GM23338 (cell line): ENCODE results near the gene S100A8. TPM values are rescaled to one million over a fixed set of nuclear protein-coding genes. Genes with fewer than 3 reads are reported as not detected.

ENCODE experiments used
- ATAC-seq: fragments of 200-7000 bp; cut with Tn5 transposase; 3 replicates; pipeline ENCODE4 v1.9.1; 2020
- DNase-seq: peaks from one replicate; pipeline ENCODE4 v3.0.0-alpha.2; 2015; ENCODE audit warnings: low spot score
- H2AFZ ChIP-seq: fragments of 200-600 bp; sonication (generic); 2 replicates; pipeline ENCODE4 v1.8.0; 2016; ENCODE audit warnings: antibody characterized with exemption, mild to moderate bottlenecking, moderate library complexity
- H3F3A ChIP-seq: fragments of 200-600 bp; sonication (generic); replicated peaks from 2 replicates; pipeline ENCODE4 v1.8.0; 2017; ENCODE audit warnings: antibody characterized with exemption, mixed run types, low read depth
- H3K27ac ChIP-seq: fragments of 200-600 bp; sonication (generic); 2 replicates; pipeline ENCODE4 v1.6.1; 2016; ENCODE audit warnings: low read depth
- H3K27me3 ChIP-seq: fragments of 200-600 bp; sonication (generic); 2 replicates; pipeline ENCODE4 v1.8.0; 2016; ENCODE audit warnings: mild to moderate bottlenecking, mixed run types, moderate library complexity; ENCODE audit not compliant: insufficient read depth
- H3K36me3 ChIP-seq: fragments of 200-600 bp; sonication (generic); 2 replicates; pipeline ENCODE4 v1.8.0; 2016; ENCODE audit warnings: mild to moderate bottlenecking; ENCODE audit not compliant: insufficient read depth
- H3K4me1 ChIP-seq: fragments of 200-600 bp; sonication (generic); 2 replicates; pipeline ENCODE4 v1.8.0; 2016; ENCODE audit warnings: mild to moderate bottlenecking, moderate library complexity; ENCODE audit not compliant: insufficient read depth
- H3K4me2 ChIP-seq: fragments of 200-600 bp; sonication (generic); 2 replicates; pipeline ENCODE4 v1.7.1; 2017; ENCODE audit warnings: mixed run types
- H3K4me3 ChIP-seq: fragments of 200-600 bp; sonication (generic); 2 replicates; pipeline ENCODE4 v1.6.1; 2016; ENCODE audit warnings: mixed run types
- H3K79me2 ChIP-seq: fragments of 200-600 bp; sonication (generic); replicated peaks from 2 replicates; pipeline ENCODE4 v1.8.0; 2017; ENCODE audit warnings: mild to moderate bottlenecking; ENCODE audit not compliant: insufficient read depth
- H3K9me2 ChIP-seq: fragments of 200-600 bp; sonication (generic); 2 replicates; pipeline ENCODE4 v1.8.0; 2017; ENCODE audit not compliant: insufficient read depth
- H4K20me1 ChIP-seq: fragments of 200-600 bp; sonication (generic); replicated peaks from 2 replicates; pipeline ENCODE4 v1.8.0; 2017; ENCODE audit warnings: mild to moderate bottlenecking; ENCODE audit not compliant: insufficient read depth
- H3K27ac Mint-ChIP-seq: 2 replicates; pipeline ENCODE4 v1.8.0; 2020; ENCODE audit warnings: inconsistent platforms, mild to moderate bottlenecking, moderate library complexity, mixed read lengths
- H3K27me3 Mint-ChIP-seq: 3 replicates; pipeline ENCODE4 v1.8.0; 2022; ENCODE audit warnings: low read depth, mild to moderate bottlenecking, moderate library complexity, mixed read lengths, inconsistent platforms; ENCODE audit not compliant: insufficient read depth, poor library complexity
- H3K36me3 Mint-ChIP-seq: 3 replicates; pipeline ENCODE4 v1.8.0; 2021; ENCODE audit warnings: low read depth, mild to moderate bottlenecking, inconsistent platforms, moderate library complexity, mixed read lengths
- H3K4me1 Mint-ChIP-seq: 3 replicates; pipeline ENCODE4 v1.8.0; 2020; ENCODE audit warnings: mild to moderate bottlenecking, inconsistent platforms, mixed read lengths
- H3K4me3 Mint-ChIP-seq: 3 replicates; pipeline ENCODE4 v1.8.0; 2021; ENCODE audit warnings: moderate library complexity, mild to moderate bottlenecking, inconsistent platforms, mixed read lengths
- H3K9me3 Mint-ChIP-seq: 3 replicates; pipeline ENCODE4 v1.8.0; 2020; ENCODE audit warnings: moderate library complexity, mild to moderate bottlenecking, inconsistent platforms, mixed read lengths
- CREB1 ChIP-seq: fragments of 250-450 bp; sonication (Bioruptor Pico); IDR thresholded peaks from 2 replicates; pipeline ENCODE4 v1.5.0; 2020; ENCODE audit warnings: low read depth, mild to moderate bottlenecking, moderate library complexity
- CTCF ChIP-seq, 2 experiments: fragments of 200-600 bp in 1 of 2; sonication (generic) in 1 of 2; conservative IDR thresholded peaks; 2 replicates each; pipeline versions ENCODE4 v1.5.1 to v1.6.1; 2016 to 2017; ENCODE audit warnings: antibody characterized with exemption in 2 of 2, low read depth in 2 of 2, mild to moderate bottlenecking in 2 of 2, moderate library complexity in 1 of 2
- EZH2 ChIP-seq: fragments of 200-600 bp; sonication (generic); IDR thresholded peaks from one replicate; pipeline ENCODE4 v1.8.0; 2017; ENCODE audit warnings: antibody characterized with exemption, mild to moderate bottlenecking, low read depth; ENCODE audit not compliant: unreplicated experiment
- EZH2phosphoT487 ChIP-seq: fragments of 200-600 bp; sonication (generic); IDR thresholded peaks from one replicate; pipeline ENCODE4 v1.8.1; 2018; ENCODE audit warnings: antibody characterized with exemption; ENCODE audit not compliant: unreplicated experiment
- JUNB ChIP-seq: IDR thresholded peaks from one replicate; pipeline ENCODE4 v1.6.1; 2016; ENCODE audit warnings: antibody characterized with exemption; ENCODE audit not compliant: unreplicated experiment
- NANOG ChIP-seq: IDR thresholded peaks from 2 replicates; pipeline ENCODE4 v1.6.1; 2016; ENCODE audit warnings: antibody characterized with exemption, borderline replicate concordance
- POLR2AphosphoS5 ChIP-seq: IDR thresholded peaks from 2 replicates; pipeline ENCODE4 v1.6.1; 2016; ENCODE audit warnings: antibody characterized with exemption, low read depth
- REST ChIP-seq: IDR thresholded peaks from one replicate; pipeline ENCODE4 v1.6.1; 2018; ENCODE audit warnings: antibody characterized with exemption; ENCODE audit not compliant: unreplicated experiment
- STAT1 ChIP-seq: IDR thresholded peaks from one replicate; pipeline ENCODE4 v1.6.1; 2016; ENCODE audit warnings: antibody characterized with exemption; ENCODE audit not compliant: unreplicated experiment
- ZNF114 ChIP-seq: fragments of 250-450 bp; sonication (Bioruptor Pico); IDR thresholded peaks from 2 replicates; pipeline ENCODE4 v1.5.0; 2020; ENCODE audit warnings: mild to moderate bottlenecking, moderate library complexity
- ZNF331 ChIP-seq: fragments of 250-450 bp; sonication (Bioruptor Pico); IDR thresholded peaks from 2 replicates; pipeline ENCODE4 v1.5.0; 2020; ENCODE audit warnings: low read depth, mild to moderate bottlenecking, moderate library complexity
- polyA plus RNA-seq: library from polyadenylated mRNA; unstranded; fragments of >200 nt; fragmentation: Nextera tagmentation; extraction: Ambion mirVana; gene quantifications from 2 replicates; pipeline ENCODE4 v1.2.1, GENCODE V29; 2016
- total RNA-seq: library from RNA; depleted of rRNA; stranded (reverse); fragments of >200 nt; shearing (Covaris generic); gene quantifications from 2 replicates; pipeline ENCODE4 v1.2.3, GENCODE V29; 2014
- TF ChIP-seq, protein P1 (sequence below): fragments of 250-450 bp; sonication (Bioruptor Pico); IDR thresholded peaks from 2 replicates; pipeline ENCODE4 v1.5.0; 2020; ENCODE audit warnings: mild to moderate bottlenecking, moderate library complexity
- TF ChIP-seq, protein P2 (sequence below): IDR thresholded peaks from 2 replicates; pipeline ENCODE4 v1.6.1; 2016; ENCODE audit warnings: antibody characterized with exemption

The S100A8 gene
- total and polyA plus RNA-seq, 2 experiments from 2014 or later: not detected

- Mint-ChIP-seq H3K36me3 (no peaks in the 10 kb centered on the region; the same call in 2 of the 3 replicates), H3K4me3 (no peak within 1 kb of the TSS), H3K27me3 (peaks cover 4% of the 10 kb centered on the region), H3K27ac (no peak within 1 kb of the TSS), H3K9me3 (peaks cover 15% of the 10 kb centered on the region; the same call in 2 of the 3 replicates), H3K4me1 (no peaks in the 10 kb centered on the region; the same call in 2 of the 3 replicates)
- Histone ChIP-seq H3K27ac (no peak within 1 kb of the TSS), H3K9me2 (no peaks in the 10 kb centered on the region), H3K4me3 (no peak within 1 kb of the TSS), H2AFZ (no peak within 1 kb of the TSS), H3K4me2 (no peak within 1 kb of the TSS), H4K20me1 (no peaks in the 10 kb centered on the region), H3F3A (no peaks in the 10 kb centered on the region), H3K79me2 (no peaks in the 10 kb centered on the region), H3K27me3 (no peaks in the 10 kb centered on the region), H3K36me3 (no peaks in the 10 kb centered on the region), H3K4me1 (no peaks in the 10 kb centered on the region)
- DNase-seq: no peak
- ATAC-seq: no peak
- TF ChIP-seq ZNF114: no peak
- no peak for TF ChIP-seq JUNB
- no peak for TF ChIP-seq EZH2phosphoT487
- TF ChIP-seq EZH2: no peak
- TF ChIP-seq POLR2AphosphoS5: no peak
- TF ChIP-seq REST: no peak
- TF ChIP-seq, protein P1, sequence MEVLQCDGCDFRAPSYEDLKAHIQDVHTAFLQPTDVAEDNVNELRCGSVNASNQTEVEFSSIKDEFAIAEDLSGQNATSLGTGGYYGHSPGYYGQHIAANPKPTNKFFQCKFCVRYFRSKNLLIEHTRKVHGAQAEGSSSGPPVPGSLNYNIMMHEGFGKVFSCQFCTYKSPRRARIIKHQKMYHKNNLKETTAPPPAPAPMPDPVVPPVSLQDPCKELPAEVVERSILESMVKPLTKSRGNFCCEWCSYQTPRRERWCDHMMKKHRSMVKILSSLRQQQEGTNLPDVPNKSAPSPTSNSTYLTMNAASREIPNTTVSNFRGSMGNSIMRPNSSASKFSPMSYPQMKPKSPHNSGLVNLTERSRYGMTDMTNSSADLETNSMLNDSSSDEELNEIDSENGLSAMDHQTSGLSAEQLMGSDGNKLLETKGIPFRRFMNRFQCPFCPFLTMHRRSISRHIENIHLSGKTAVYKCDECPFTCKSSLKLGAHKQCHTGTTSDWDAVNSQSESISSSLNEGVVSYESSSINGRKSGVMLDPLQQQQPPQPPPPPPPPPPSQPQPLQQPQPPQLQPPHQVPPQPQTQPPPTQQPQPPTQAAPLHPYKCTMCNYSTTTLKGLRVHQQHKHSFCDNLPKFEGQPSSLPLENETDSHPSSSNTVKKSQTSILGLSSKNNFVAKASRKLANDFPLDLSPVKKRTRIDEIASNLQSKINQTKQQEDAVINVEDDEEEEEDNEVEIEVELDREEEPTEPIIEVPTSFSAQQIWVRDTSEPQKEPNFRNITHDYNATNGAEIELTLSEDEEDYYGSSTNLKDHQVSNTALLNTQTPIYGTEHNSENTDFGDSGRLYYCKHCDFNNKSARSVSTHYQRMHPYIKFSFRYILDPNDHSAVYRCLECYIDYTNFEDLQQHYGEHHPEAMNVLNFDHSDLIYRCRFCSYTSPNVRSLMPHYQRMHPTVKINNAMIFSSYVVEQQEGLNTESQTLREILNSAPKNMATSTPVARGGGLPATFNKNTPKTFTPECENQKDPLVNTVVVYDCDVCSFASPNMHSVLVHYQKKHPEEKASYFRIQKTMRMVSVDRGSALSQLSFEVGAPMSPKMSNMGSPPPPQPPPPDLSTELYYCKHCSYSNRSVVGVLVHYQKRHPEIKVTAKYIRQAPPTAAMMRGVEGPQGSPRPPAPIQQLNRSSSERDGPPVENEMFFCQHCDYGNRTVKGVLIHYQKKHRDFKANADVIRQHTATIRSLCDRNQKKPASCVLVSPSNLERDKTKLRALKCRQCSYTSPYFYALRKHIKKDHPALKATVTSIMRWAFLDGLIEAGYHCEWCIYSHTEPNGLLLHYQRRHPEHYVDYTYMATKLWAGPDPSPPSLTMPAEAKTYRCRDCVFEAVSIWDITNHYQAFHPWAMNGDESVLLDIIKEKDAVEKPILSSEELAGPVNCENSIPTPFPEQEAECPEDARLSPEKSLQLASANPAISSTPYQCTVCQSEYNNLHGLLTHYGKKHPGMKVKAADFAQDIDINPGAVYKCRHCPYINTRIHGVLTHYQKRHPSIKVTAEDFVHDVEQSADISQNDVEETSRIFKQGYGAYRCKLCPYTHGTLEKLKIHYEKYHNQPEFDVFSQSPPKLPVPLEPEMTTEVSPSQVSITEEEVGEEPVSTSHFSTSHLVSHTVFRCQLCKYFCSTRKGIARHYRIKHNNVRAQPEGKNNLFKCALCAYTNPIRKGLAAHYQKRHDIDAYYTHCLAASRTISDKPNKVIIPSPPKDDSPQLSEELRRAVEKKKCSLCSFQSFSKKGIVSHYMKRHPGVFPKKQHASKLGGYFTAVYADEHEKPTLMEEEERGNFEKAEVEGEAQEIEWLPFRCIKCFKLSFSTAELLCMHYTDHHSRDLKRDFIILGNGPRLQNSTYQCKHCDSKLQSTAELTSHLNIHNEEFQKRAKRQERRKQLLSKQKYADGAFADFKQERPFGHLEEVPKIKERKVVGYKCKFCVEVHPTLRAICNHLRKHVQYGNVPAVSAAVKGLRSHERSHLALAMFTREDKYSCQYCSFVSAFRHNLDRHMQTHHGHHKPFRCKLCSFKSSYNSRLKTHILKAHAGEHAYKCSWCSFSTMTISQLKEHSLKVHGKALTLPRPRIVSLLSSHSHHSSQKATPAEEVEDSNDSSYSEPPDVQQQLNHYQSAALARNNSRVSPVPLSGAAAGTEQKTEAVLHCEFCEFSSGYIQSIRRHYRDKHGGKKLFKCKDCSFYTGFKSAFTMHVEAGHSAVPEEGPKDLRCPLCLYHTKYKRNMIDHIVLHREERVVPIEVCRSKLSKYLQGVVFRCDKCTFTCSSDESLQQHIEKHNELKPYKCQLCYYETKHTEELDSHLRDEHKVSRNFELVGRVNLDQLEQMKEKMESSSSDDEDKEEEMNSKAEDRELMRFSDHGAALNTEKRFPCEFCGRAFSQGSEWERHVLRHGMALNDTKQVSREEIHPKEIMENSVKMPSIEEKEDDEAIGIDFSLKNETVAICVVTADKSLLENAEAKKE (CRISPR knock-in tag): no peak
- TF ChIP-seq NANOG: no peak
- no peak for TF ChIP-seq ZNF331 (CRISPR knock-in tag)
- TF ChIP-seq, protein P2, sequence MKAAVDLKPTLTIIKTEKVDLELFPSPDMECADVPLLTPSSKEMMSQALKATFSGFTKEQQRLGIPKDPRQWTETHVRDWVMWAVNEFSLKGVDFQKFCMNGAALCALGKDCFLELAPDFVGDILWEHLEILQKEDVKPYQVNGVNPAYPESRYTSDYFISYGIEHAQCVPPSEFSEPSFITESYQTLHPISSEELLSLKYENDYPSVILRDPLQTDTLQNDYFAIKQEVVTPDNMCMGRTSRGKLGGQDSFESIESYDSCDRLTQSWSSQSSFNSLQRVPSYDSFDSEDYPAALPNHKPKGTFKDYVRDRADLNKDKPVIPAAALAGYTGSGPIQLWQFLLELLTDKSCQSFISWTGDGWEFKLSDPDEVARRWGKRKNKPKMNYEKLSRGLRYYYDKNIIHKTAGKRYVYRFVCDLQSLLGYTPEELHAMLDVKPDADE: no peak
- TF ChIP-seq CTCF (conservative IDR thresholded peaks at IDR 0.05; ENCODE audit: low read depth in 2 of 2): no peak
- TF ChIP-seq STAT1: no peak
- no peak for TF ChIP-seq CREB1
Observed at GRCh38 chr1:153415850-153416570, 25.1 kb upstream of the S100A8 start, which contains the start of gene S100A7A. S100A7A (plus strand) TSS chr1:153416520; CDS start chr1:153418083, 1,563 bp downstream.
